ENCODE results near the gene PPIP5K1. TPM values are rescaled to one million over a fixed set of nuclear protein-coding genes. Genes with fewer than 3 reads are reported as not detected.
A peak's percentile ranks its signal among the peaks of the same experiment; 100 is the strongest.
"Not testable (repeated sequence)": the region's sequence is repeated elsewhere in the genome, so short reads cannot be mapped to it uniquely, and the experiment has no call there.

The PPIP5K1 gene
- total RNA-seq (10 to 100 TPM; 25.6 to 35.5 TPM), total RNA-seq (8.5 to 9.0 reads per million in 2 donors)

- H3K27ac Mint-ChIP-seq; H3K4me3 Mint-ChIP-seq; H3K9me3 ChIP-seq (ENCODE audit: control insufficient read depth, low read length, poor library complexity, severe bottlenecking); H3K4me1 Mint-ChIP-seq; H3K36me3 Mint-ChIP-seq (ENCODE audit: low read depth); DNase-seq; H3K27me3 Mint-ChIP-seq: not testable (repeated sequence)
- peak; percentile 98 for ATAC-seq
Measured at GRCh38 chr15:43589778-43590466, at the start of gene PPIP5K1. Gene PPIP5K1, minus strand, starts transcription at chr15:43590208. Its CDS starts 5,704 bp downstream, at chr15:43584504.

- not testable (repeated sequence) for H3K4me3 Mint-ChIP-seq; H3K27me3 Mint-ChIP-seq; H3K9me3 ChIP-seq (ENCODE audit: control insufficient read depth, low read length, poor library complexity, severe bottlenecking); H3K4me1 Mint-ChIP-seq; DNase-seq; ATAC-seq; H3K36me3 Mint-ChIP-seq (ENCODE audit: low read depth)
- peak overlapping the region; percentile 27 for H3K27ac Mint-ChIP-seq
Measured at GRCh38 chr15:43638464-43639204, 48.6 kb upstream of the PPIP5K1 start.

- not testable (repeated sequence) for H3K27ac Mint-ChIP-seq; H3K4me1 Mint-ChIP-seq; DNase-seq; H3K36me3 Mint-ChIP-seq (ENCODE audit: low read depth); H3K9me3 ChIP-seq (ENCODE audit: control insufficient read depth, low read length, poor library complexity, severe bottlenecking); ATAC-seq; H3K4me3 Mint-ChIP-seq
- peaks cover 10% of the 10 kb centered on the region for H3K27me3 Mint-ChIP-seq
Measured at GRCh38 chr15:43626937-43627336, 36.9 kb upstream of the PPIP5K1 start.

- Mint-ChIP-seq H3K27ac (no peak overlapping the region), H3K4me3 (no peak overlapping the region), H3K27me3 (peaks cover 14% of the 10 kb centered on the region), H3K36me3 (ENCODE audit: low read depth) (peaks cover 3% of the 10 kb centered on the region), H3K4me1 (peaks cover 2% of the 10 kb centered on the region)
- H3K9me3 ChIP-seq (ENCODE audit: control insufficient read depth, low read length, poor library complexity, severe bottlenecking) = no peaks in the 10 kb centered on the region
- DNase-seq = no peak
- ATAC-seq = no peak
Measured at GRCh38 chr15:43625106-43625505, 35.1 kb upstream of the PPIP5K1 start.

GRCh38 chr15:43622068-43622799 lies 32.2 kb upstream of the PPIP5K1 start:
- not testable (repeated sequence) for ATAC-seq; H3K4me3 Mint-ChIP-seq; H3K27ac Mint-ChIP-seq; H3K9me3 ChIP-seq (ENCODE audit: control insufficient read depth, low read length, poor library complexity, severe bottlenecking); DNase-seq; H3K36me3 Mint-ChIP-seq (ENCODE audit: low read depth); H3K4me1 Mint-ChIP-seq
- peaks cover 25% of the 10 kb centered on the region for H3K27me3 Mint-ChIP-seq

- not testable (repeated sequence) for H3K27ac Mint-ChIP-seq; ATAC-seq; DNase-seq; H3K4me3 Mint-ChIP-seq; H3K4me1 Mint-ChIP-seq; H3K36me3 Mint-ChIP-seq (ENCODE audit: low read depth); H3K9me3 ChIP-seq (ENCODE audit: control insufficient read depth, low read length, poor library complexity, severe bottlenecking)
- peaks cover 15% of the 10 kb centered on the region for H3K27me3 Mint-ChIP-seq
Measured at GRCh38 chr15:43618700-43619099, 28.7 kb upstream of the PPIP5K1 start, which contains the start of gene STRC. Gene STRC, minus strand, starts transcription at chr15:43618800. Its CDS starts 78 bp downstream, at chr15:43618722.

GRCh38 chr15:43617750-43618149 lies 27.7 kb upstream of the PPIP5K1 start:
- not testable (repeated sequence) for DNase-seq; H3K27ac Mint-ChIP-seq; H3K9me3 ChIP-seq (ENCODE audit: control insufficient read depth, low read length, poor library complexity, severe bottlenecking); H3K36me3 Mint-ChIP-seq (ENCODE audit: low read depth); ATAC-seq; H3K4me3 Mint-ChIP-seq; H3K4me1 Mint-ChIP-seq
- peaks cover 15% of the 10 kb centered on the region for H3K27me3 Mint-ChIP-seq

- not testable (repeated sequence) for H3K9me3 ChIP-seq (ENCODE audit: control insufficient read depth, low read length, poor library complexity, severe bottlenecking); H3K4me3 Mint-ChIP-seq; ATAC-seq; H3K36me3 Mint-ChIP-seq (ENCODE audit: low read depth); H3K4me1 Mint-ChIP-seq; DNase-seq; H3K27ac Mint-ChIP-seq
- H3K27me3 Mint-ChIP-seq = peaks cover 44% of the 10 kb centered on the region
Measured at GRCh38 chr15:43602233-43602632, 12.2 kb upstream of the PPIP5K1 start.

- not testable (repeated sequence) for H3K9me3 ChIP-seq (ENCODE audit: control insufficient read depth, low read length, poor library complexity, severe bottlenecking); H3K27ac Mint-ChIP-seq; H3K36me3 Mint-ChIP-seq (ENCODE audit: low read depth); DNase-seq; ATAC-seq; H3K4me3 Mint-ChIP-seq; H3K4me1 Mint-ChIP-seq
- H3K27me3 Mint-ChIP-seq = peaks cover 52% of the 10 kb centered on the region
Measured at GRCh38 chr15:43600200-43600599, 10.2 kb upstream of the PPIP5K1 start.

- not testable (repeated sequence) for ATAC-seq
Measured at GRCh38 chr15:43599131-43599530, 9.1 kb upstream of the PPIP5K1 start.

GRCh38 chr15:43593328-43594190 lies 3.6 kb upstream of the PPIP5K1 start, which contains the start of gene CKMT1B:
Gene CKMT1B, plus strand, starts transcription at chr15:43594027. Its CDS starts 192 bp downstream, at chr15:43594219.
- not testable (repeated sequence) for H3K36me3 Mint-ChIP-seq (ENCODE audit: low read depth); H3K9me3 ChIP-seq (ENCODE audit: control insufficient read depth, low read length, poor library complexity, severe bottlenecking); H3K27ac Mint-ChIP-seq; DNase-seq; H3K4me1 Mint-ChIP-seq; H3K4me3 Mint-ChIP-seq
- peaks cover 18% of the 10 kb centered on the region for H3K27me3 Mint-ChIP-seq
- peak; percentile 15 for ATAC-seq

More at GRCh38 chr15:43599131-43599530, 9.1 kb upstream of the PPIP5K1 start:
- H3K4me1 Mint-ChIP-seq; DNase-seq; H3K36me3 Mint-ChIP-seq (ENCODE audit: low read depth); H3K9me3 ChIP-seq (ENCODE audit: control insufficient read depth, low read length, poor library complexity, severe bottlenecking); H3K4me3 Mint-ChIP-seq; H3K27ac Mint-ChIP-seq: not testable (repeated sequence)
- H3K27me3 Mint-ChIP-seq = peaks cover 45% of the 10 kb centered on the region

- not testable (repeated sequence) for H3K36me3 Mint-ChIP-seq (ENCODE audit: low read depth); H3K4me1 Mint-ChIP-seq; DNase-seq; H3K4me3 Mint-ChIP-seq; H3K9me3 ChIP-seq (ENCODE audit: control insufficient read depth, low read length, poor library complexity, severe bottlenecking); ATAC-seq; H3K27ac Mint-ChIP-seq
- H3K27me3 Mint-ChIP-seq = peaks cover 14% of the 10 kb centered on the region
Measured at GRCh38 chr15:43592841-43593240, 2.8 kb upstream of the PPIP5K1 start.

Measured in T-helper 17 cell (primary cell).